OCI-LY7 (cell line): ENCODE data around the gene MYRFL. TPM values are rescaled to one million over a fixed set of nuclear protein-coding genes. Genes with fewer than 3 reads are reported as not detected.

Experiments
- BruUV-seq: library from RNA; stranded (reverse); fragments of 400-500 nt; replicated peaks from 2 replicates; lab custom pipeline; 2021; lab: Mats Ljungman, UMichigan
- CTCF ChIA-PET: fragments of 300-600 bp; sonication (Branson Sonifier 250); formaldehyde crosslinking; loops from one replicate; lab custom pipeline; 2022; ENCODE audit warnings: antibody characterized with exemption; ENCODE audit not compliant: unreplicated experiment; lab: Charles Lee
- POLR2A ChIA-PET: fragments of 300-600 bp; sonication (Branson Sonifier 250); formaldehyde crosslinking; loops from one replicate; lab custom pipeline; 2022; ENCODE audit warnings: antibody characterized with exemption; lab: Charles Lee
- DNase-seq: peaks from one replicate; pipeline ENCODE4 v3.0.0-alpha.2; 2015; ENCODE audit warnings: low spot score
- H2AFZ ChIP-seq: fragments of 200-600 bp; sonication (generic), shearing (Covaris generic); 2 replicates; pipeline ENCODE4 v1.6.1; 2014; ENCODE audit warnings: mild to moderate bottlenecking, antibody characterized with exemption, low read length, moderate library complexity
- H3K27ac ChIP-seq: fragments of 200-600 bp; sonication (generic); 2 replicates; pipeline ENCODE4 v1.5.1; 2014; ENCODE audit warnings: mixed run types, low read depth, mild to moderate bottlenecking, moderate library complexity, low read length, inconsistent platforms; ENCODE audit not compliant: poor library complexity, severe bottlenecking
- H3K36me3 ChIP-seq: fragments of 200-600 bp; sonication (generic); 2 replicates; pipeline ENCODE4 v1.6.1; 2014; ENCODE audit warnings: mild to moderate bottlenecking, antibody characterized with exemption, low read length, moderate library complexity, mixed read lengths; ENCODE audit not compliant: insufficient read depth
- H3K4me1 ChIP-seq: fragments of 200-600 bp; sonication (generic); 2 replicates; pipeline ENCODE4 v1.5.1; 2014; ENCODE audit warnings: mild to moderate bottlenecking, low read length; ENCODE audit not compliant: insufficient read depth, poor library complexity, severe bottlenecking
- H3K4me2 ChIP-seq: fragments of 200-600 bp; sonication (generic); 2 replicates; pipeline ENCODE4 v1.6.1; 2014; ENCODE audit warnings: mild to moderate bottlenecking, low read length
- H3K4me3 ChIP-seq: fragments of 200-600 bp; sonication (generic); 2 replicates; pipeline ENCODE4 v1.5.1; 2014; ENCODE audit warnings: mild to moderate bottlenecking, low read depth, low read length; ENCODE audit not compliant: poor library complexity, severe bottlenecking
- H3K79me2 ChIP-seq: fragments of 200-600 bp; sonication (generic); 2 replicates; pipeline ENCODE4 v1.6.1; 2016; ENCODE audit warnings: low read depth, mild to moderate bottlenecking, low read length, moderate library complexity, mixed read lengths; ENCODE audit not compliant: insufficient read depth
- H3K9me2 ChIP-seq: fragments of 200-600 bp; sonication (generic); 2 replicates; pipeline ENCODE4 v1.6.1; 2016; ENCODE audit warnings: mild to moderate bottlenecking, low read length, mixed read lengths; ENCODE audit not compliant: insufficient read depth
- H3K9me3 ChIP-seq: fragments of 200-600 bp; sonication (generic); 2 replicates; pipeline ENCODE4 v1.6.1; 2014; ENCODE audit warnings: mild to moderate bottlenecking, mixed run types, low read length, mixed read lengths
- H4K20me1 ChIP-seq: fragments of 200-600 bp; sonication (generic); 2 replicates; pipeline ENCODE4 v1.6.1; 2014; ENCODE audit warnings: mild to moderate bottlenecking, antibody characterized with exemption, low read length, moderate library complexity, mixed read lengths; ENCODE audit not compliant: insufficient read depth
- CTCF ChIP-seq: fragments of 200-600 bp; sonication (generic); conservative IDR thresholded peaks from 2 replicates; pipeline ENCODE4 v1.5.1; 2014; ENCODE audit warnings: mild to moderate bottlenecking, antibody characterized with exemption, low read length, moderate library complexity, mixed read lengths
- EZH2phosphoT487 ChIP-seq: fragments of 200-600 bp; sonication (generic); IDR thresholded peaks from 2 replicates; pipeline ENCODE4 v1.6.1; 2018; ENCODE audit warnings: low read depth, borderline replicate concordance, mild to moderate bottlenecking, mixed run types, antibody characterized with exemption, low read length, moderate library complexity, mixed read lengths
- intact Hi-C: fragments of 100-400 bp; cut with micrococcal nuclease; formaldehyde crosslinking; loops from one replicate; pipeline ENCODE4 v1.10.0; 2022; ENCODE audit not compliant: unreplicated experiment
- total RNA-seq, 2 experiments: library from RNA; depleted of rRNA in 1 of 2; stranded (reverse); fragments of >200 nt in 1 of 2; shearing (Covaris generic) in 1 of 2; gene quantifications; 2 replicates each; pipeline ENCODE4 v1.2.3, GENCODE V29; 2014 to 2022

Gene MYRFL
- total RNA-seq, 2 experiments from 2014 or later, result 0.41 TPM; not detected in 1

- Histone ChIP-seq H3K4me3 (no peak overlapping the region), H3K36me3 (no peaks in the 10 kb centered on the region), H3K79me2 (no peaks in the 10 kb centered on the region), H4K20me1 (no peaks in the 10 kb centered on the region), H3K9me3 (no peaks in the 10 kb centered on the region), H3K4me2 (no peak overlapping the region), H3K9me2 (no peaks in the 10 kb centered on the region), H3K4me1 (peaks cover 8% of the 10 kb centered on the region), H3K27ac (no peak overlapping the region), H2AFZ (no peak overlapping the region)
- TF ChIP-seq CTCF (no peak), EZH2phosphoT487 (no peak)
- POLR2A ChIA-PET, result interaction anchor here (0.6 to 1.1 kb wide), 2 partner anchors 19 to 610 kb away, joined by 3 to 6 read pairs; no protein-coding TSS in a partner anchor
- no TSS peak for BruUV-seq
- intact Hi-C loops, result no loop called here
- CTCF ChIA-PET, result no interaction called here
- no peak for DNase-seq
These were observed 141.8 kb downstream of the MYRFL start for GRCh38 chr12:69966839-69967238.

GRCh38 chr12:69969011-69969410, 144.0 kb downstream of the MYRFL start:
- H3K4me2 ChIP-seq, result no peak overlapping the region
- H4K20me1 ChIP-seq, result no peaks in the 10 kb centered on the region
- no peak for TF ChIP-seq EZH2phosphoT487
- TF ChIP-seq CTCF, result no peak
- ChIA-PET POLR2A (no interaction called here), CTCF (no interaction called here)
- no peaks in the 10 kb centered on the region for H3K9me3 ChIP-seq
- no peak overlapping the region for H3K27ac ChIP-seq
- no peak for DNase-seq
- no peak overlapping the region for H3K4me3 ChIP-seq
- H3K36me3 ChIP-seq, result no peaks in the 10 kb centered on the region
- no TSS peak for BruUV-seq
- peaks cover 8% of the 10 kb centered on the region for H3K4me1 ChIP-seq
- no peak overlapping the region for H2AFZ ChIP-seq
- no peaks in the 10 kb centered on the region for H3K79me2 ChIP-seq
- intact Hi-C loops, result no loop called here
- no peaks in the 10 kb centered on the region for H3K9me2 ChIP-seq

GRCh38 chr12:69972136-69972535, 147.1 kb downstream of the MYRFL start:
- H4K20me1 ChIP-seq, result no peaks in the 10 kb centered on the region
- no peaks in the 10 kb centered on the region for H3K9me2 ChIP-seq
- H3K4me3 ChIP-seq, result no peak overlapping the region
- H3K36me3 ChIP-seq, result no peaks in the 10 kb centered on the region
- no peaks in the 10 kb centered on the region for H3K4me1 ChIP-seq
- H3K79me2 ChIP-seq, result no peaks in the 10 kb centered on the region
- no peak overlapping the region for H3K4me2 ChIP-seq
- no peak overlapping the region for H3K27ac ChIP-seq
- intact Hi-C loops, result no loop called here
- CTCF ChIA-PET, result no interaction called here
- H2AFZ ChIP-seq, result no peak overlapping the region
- DNase-seq, result no peak
- TF ChIP-seq CTCF (no peak), EZH2phosphoT487 (no peak)
- POLR2A ChIA-PET, result no interaction called here
- H3K9me3 ChIP-seq, result no peaks in the 10 kb centered on the region
- no TSS peak for BruUV-seq
